PC-3 (cell line): Measurements from ENCODE around the gene SH3RF2. TPM values are rescaled to one million over a fixed set of nuclear protein-coding genes. Genes with fewer than 3 reads are reported as not detected.

Experiments used
- ATAC-seq: fragments of 200-7000 bp; cut with Tn5 transposase; 2 replicates; pipeline ENCODE4 v1.9.1; 2020; ENCODE audit warnings: mild to moderate bottlenecking, moderate library complexity
- BruUV-seq: library from RNA; stranded (reverse); fragments of 400-500 nt; replicated peaks from 2 replicates; lab custom pipeline; 2021; lab: Mats Ljungman, UMichigan
- CTCF ChIA-PET: fragments of 300-600 bp; sonication (Branson Sonifier 250); formaldehyde crosslinking; loops from one replicate; lab custom pipeline; 2022; ENCODE audit warnings: antibody characterized with exemption; lab: Charles Lee
- POLR2A ChIA-PET: fragments of 300-600 bp; sonication (Branson Sonifier 250); formaldehyde crosslinking; loops from one replicate; lab custom pipeline; 2022; ENCODE audit warnings: antibody characterized with exemption; ENCODE audit not compliant: unreplicated experiment; lab: Charles Lee
- DNase-seq: peaks from one replicate; pipeline ENCODE4 v3.0.0-alpha.2; 2015
- H2AFZ ChIP-seq: fragments of 300-600 bp; sonication (generic); 2 replicates; pipeline ENCODE4 v1.6.0; 2016; ENCODE audit warnings: antibody characterized with exemption, low read length
- H3F3A ChIP-seq: fragments of 300-600 bp; sonication (generic); one replicate; pipeline ENCODE4 v1.6.0; 2017; ENCODE audit warnings: antibody characterized with exemption, low read length, control low read depth, mild to moderate bottlenecking; ENCODE audit not compliant: unreplicated experiment
- H3K27ac ChIP-seq: fragments of 300-600 bp; sonication (generic); 2 replicates; pipeline ENCODE4 v1.5.1; 2016; ENCODE audit warnings: mild to moderate bottlenecking, low read length
- H3K27me3 ChIP-seq: fragments of 300-600 bp; sonication (generic); 2 replicates; pipeline ENCODE4 v1.6.1; 2016; ENCODE audit warnings: low read length, mixed read lengths
- H3K36me3 ChIP-seq: fragments of 300-600 bp; sonication (generic); 2 replicates; pipeline ENCODE4 v1.6.1; 2016; ENCODE audit warnings: low read depth, mixed run types, low read length, mixed read lengths
- H3K4me1 ChIP-seq: fragments of 300-600 bp; sonication (generic); 2 replicates; pipeline ENCODE4 v1.5.1; 2016; ENCODE audit warnings: low read length; ENCODE audit not compliant: insufficient read depth
- H3K4me2 ChIP-seq: fragments of 300-600 bp; sonication (generic); 2 replicates; pipeline ENCODE4 v1.6.0; 2016; ENCODE audit warnings: low read length
- H3K4me3 ChIP-seq: fragments of 300-600 bp; sonication (generic); 2 replicates; pipeline ENCODE4 v1.5.1; 2016; ENCODE audit warnings: mild to moderate bottlenecking, low read length, mixed read lengths
- H3K79me2 ChIP-seq: fragments of 300-600 bp; sonication (generic); 2 replicates; pipeline ENCODE4 v1.6.1; 2017; ENCODE audit warnings: low read length, mixed read lengths
- H3K9ac ChIP-seq: fragments of 300-600 bp; sonication (generic); 2 replicates; pipeline ENCODE4 v1.6.0; 2016; ENCODE audit warnings: mild to moderate bottlenecking, low read length
- H3K9me2 ChIP-seq: fragments of 300-600 bp; sonication (generic); replicated peaks from 2 replicates; pipeline ENCODE4 v1.6.1; 2016; ENCODE audit warnings: mixed run types, low read length, mixed read lengths
- H3K9me3 ChIP-seq: fragments of 300-600 bp; sonication (generic); 2 replicates; pipeline ENCODE4 v1.6.1; 2016; ENCODE audit warnings: low read length, mixed read lengths
- H4K20me1 ChIP-seq: fragments of 300-600 bp; sonication (generic); 2 replicates; pipeline ENCODE4 v1.6.1; 2016; ENCODE audit warnings: low read length, mixed read lengths
- CTCF ChIP-seq: fragments of 300-600 bp; sonication (generic); conservative IDR thresholded peaks from 2 replicates; pipeline ENCODE4 v1.5.1; 2017; ENCODE audit warnings: antibody characterized with exemption, low read depth, mild to moderate bottlenecking, low read length
- EZH2 ChIP-seq: fragments of 300-600 bp; sonication (generic); IDR thresholded peaks from one replicate; pipeline ENCODE4 v1.6.1; 2017; ENCODE audit warnings: antibody characterized with exemption, mild to moderate bottlenecking, low read length; ENCODE audit not compliant: unreplicated experiment
- EZH2phosphoT487 ChIP-seq: fragments of 300-600 bp; sonication (generic); IDR thresholded peaks from 2 replicates; pipeline ENCODE4 v1.6.1; 2018; ENCODE audit warnings: mild to moderate bottlenecking, antibody characterized with exemption, low read length, borderline replicate concordance
- intact Hi-C: fragments of 100-400 bp; cut with micrococcal nuclease; formaldehyde crosslinking; loops from 2 replicates; pipeline ENCODE4 v1.9.0; 2023
- total RNA-seq: library from RNA; depleted of rRNA; stranded (reverse); fragments of >200 nt; gene quantifications from 2 replicates; pipeline ENCODE4 v1.2.3, GENCODE V29; 2014

Gene SH3RF2
- total RNA-seq, 1 experiment from 2014 or later = 5.9 TPM

GRCh38 chr5:146000072-146000471, 63.7 kb downstream of the SH3RF2 start:
- Histone ChIP-seq H3K9ac (no peak overlapping the region), H3K79me2 (no peaks in the 10 kb centered on the region), H4K20me1 (no peaks in the 10 kb centered on the region), H3K36me3 (no peaks in the 10 kb centered on the region), H3K27me3 (no peaks in the 10 kb centered on the region), H3F3A (no peaks in the 10 kb centered on the region), H3K4me1 (peaks cover 8% of the 10 kb centered on the region; the same call in 1 of the 2 replicates), H3K9me2 (no peaks in the 10 kb centered on the region), H3K4me2 (no peak overlapping the region), H2AFZ (no peak overlapping the region), H3K27ac (no peak overlapping the region), H3K9me3 (no peaks in the 10 kb centered on the region), H3K4me3 (no peak overlapping the region)
- POLR2A ChIA-PET = no interaction called here
- DNase-seq (no peak), ATAC-seq (no peak)
- BruUV-seq = no TSS peak
- CTCF ChIA-PET = no interaction called here
- intact Hi-C loops = no loop called here
- TF ChIP-seq EZH2 (no peak), CTCF (no peak), EZH2phosphoT487 (no peak)

GRCh38 chr5:146001544-146002190, 65.3 kb downstream of the SH3RF2 start:
- H4K20me1 ChIP-seq = no peaks in the 10 kb centered on the region
- ATAC-seq (peak; percentile 46; the same call in 1 of the 2 replicates), DNase-seq (peak; percentile 31)
- H3K9ac ChIP-seq = no peak overlapping the region
- H3K9me2 ChIP-seq = no peaks in the 10 kb centered on the region
- no peak overlapping the region for H3K4me2 ChIP-seq
- H3K4me3 ChIP-seq = no peak overlapping the region
- H3F3A ChIP-seq = no peaks in the 10 kb centered on the region
- H3K27me3 ChIP-seq = no peaks in the 10 kb centered on the region
- BruUV-seq = no TSS peak
- H3K9me3 ChIP-seq = no peaks in the 10 kb centered on the region
- H3K27ac ChIP-seq = no peak overlapping the region
- POLR2A ChIA-PET = interaction anchor here (0.6 kb wide), 1 partner anchor 491 kb away, joined by 4 read pairs; no protein-coding TSS in a partner anchor
- CTCF ChIA-PET = no interaction called here
- intact Hi-C loops = no loop called here
- no peaks in the 10 kb centered on the region for H3K79me2 ChIP-seq
- H3K36me3 ChIP-seq = no peaks in the 10 kb centered on the region
- TF ChIP-seq CTCF = no peak
- no peak for TF ChIP-seq EZH2
- no peak for TF ChIP-seq EZH2phosphoT487
- peaks cover 8% of the 10 kb centered on the region; the same call in 1 of the 2 replicates for H3K4me1 ChIP-seq
- no peak overlapping the region for H2AFZ ChIP-seq

GRCh38 chr5:146002491-146002890, 66.1 kb downstream of the SH3RF2 start:
- Histone ChIP-seq H2AFZ (no peak overlapping the region), H3K9ac (no peak overlapping the region), H3K9me2 (no peaks in the 10 kb centered on the region), H3K27ac (no peak overlapping the region), H3K27me3 (no peaks in the 10 kb centered on the region), H3K9me3 (no peaks in the 10 kb centered on the region), H3K4me2 (no peak overlapping the region), H3K36me3 (no peaks in the 10 kb centered on the region), H3F3A (no peaks in the 10 kb centered on the region), H3K4me1 (peaks cover 8% of the 10 kb centered on the region; the same call in 1 of the 2 replicates), H3K79me2 (no peaks in the 10 kb centered on the region), H3K4me3 (no peak overlapping the region), H4K20me1 (no peaks in the 10 kb centered on the region)
- intact Hi-C loops = no loop called here
- DNase-seq (no peak), ATAC-seq (no peak)
- TF ChIP-seq CTCF (no peak), EZH2phosphoT487 (no peak), EZH2 (no peak)
- POLR2A ChIA-PET = no interaction called here
- BruUV-seq = no TSS peak
- CTCF ChIA-PET = no interaction called here
